IgD-negative memory B cell (primary cell): ENCODE data around the gene LAGE3. TPM values are rescaled to one million over a fixed set of nuclear protein-coding genes. Genes with fewer than 3 reads are reported as not detected.

ENCODE experiments used
- H3K27ac Mint-ChIP-seq, 3 donors: one replicate each; pipeline ENCODE4 v1.8.0; 2020 to 2022; ENCODE audit warnings: mild to moderate bottlenecking in 3 of 3, mixed read lengths in 3 of 3, moderate library complexity in 1 of 3
- H3K27me3 Mint-ChIP-seq: one replicate; pipeline ENCODE4 v1.8.0; 2021; ENCODE audit warnings: mixed read lengths
- H3K36me3 Mint-ChIP-seq: one replicate; pipeline ENCODE4 v1.8.0; 2020; ENCODE audit warnings: mild to moderate bottlenecking, mixed read lengths
- H3K4me1 Mint-ChIP-seq, 3 donors: one replicate each; pipeline ENCODE4 v1.8.0; 2020 to 2022; ENCODE audit warnings: mixed read lengths in 3 of 3, mild to moderate bottlenecking in 1 of 3
- H3K4me3 Mint-ChIP-seq, 4 donors: one replicate each; pipeline ENCODE4 v1.8.0; 2020 to 2022; ENCODE audit warnings: mild to moderate bottlenecking in 4 of 4, mixed read lengths in 4 of 4, moderate library complexity in 3 of 4
- H3K9me3 Mint-ChIP-seq, 3 donors: one replicate each; pipeline ENCODE4 v1.8.0; 2020 to 2021; ENCODE audit warnings: mixed read lengths in 3 of 3, mild to moderate bottlenecking in 1 of 3
- polyA plus RNA-seq: library from polyadenylated mRNA; unstranded; fragments of 300-500 nt; fragmentation: Illumina TruSeq; gene quantifications from one replicate; pipeline ENCODE4 v1.2.3, GENCODE V29; 2021

LAGE3 gene
- polyA plus RNA-seq, 1 donor from 2014 or later, result 51.7 TPM

- H3K36me3 Mint-ChIP-seq, result peaks cover 3% of the 10 kb centered on the region
- no peaks in the 10 kb centered on the region for H3K27me3 Mint-ChIP-seq
- no peak overlapping the region for H3K4me3 Mint-ChIP-seq
- H3K4me1 Mint-ChIP-seq, result peaks cover 7 to 17% (median 16%) of the 10 kb centered on the region in 3 donors
- no peak overlapping the region for H3K27ac Mint-ChIP-seq
- peaks cover 0 to 2% (median 0%) of the 10 kb centered on the region in 3 donors for H3K9me3 Mint-ChIP-seq
Measured at GRCh38 chrX:154431341-154431740, 47.7 kb downstream of the LAGE3 start.

- Mint-ChIP-seq H3K27ac (peak overlapping the region in 2 of 3 donors; percentile 71 to 73), H3K4me1 (peaks cover 7 to 16% (median 14%) of the 10 kb centered on the region in 3 donors), H3K9me3 (peaks cover 0 to 2% (median 0%) of the 10 kb centered on the region in 3 donors), H3K27me3 (no peaks in the 10 kb centered on the region), H3K4me3 (peak overlapping the region in 2 of 4 donors; percentile 2 to 48), H3K36me3 (peaks cover 3% of the 10 kb centered on the region)
Measured at GRCh38 chrX:154430916-154431315, 48.2 kb downstream of the LAGE3 start.

GRCh38 chrX:154430479-154430878 is 48.6 kb downstream of the LAGE3 start:
- H3K36me3 Mint-ChIP-seq, result peaks cover 3% of the 10 kb centered on the region
- H3K27ac Mint-ChIP-seq, result peak overlapping the region in 2 of 3 donors; percentile 71 to 73
- peaks cover 0 to 2% (median 0%) of the 10 kb centered on the region in 3 donors for H3K9me3 Mint-ChIP-seq
- H3K4me1 Mint-ChIP-seq, result peaks cover 7 to 16% (median 14%) of the 10 kb centered on the region in 3 donors
- no peaks in the 10 kb centered on the region for H3K27me3 Mint-ChIP-seq
- H3K4me3 Mint-ChIP-seq, result peak overlapping the region in 1 of 4 donors; percentile 48

GRCh38 chrX:154429711-154430110 is 49.4 kb downstream of the LAGE3 start:
- peak overlapping the region; percentile 84 to 94 (median 90) for H3K4me3 Mint-ChIP-seq
- peaks cover 3% of the 10 kb centered on the region for H3K36me3 Mint-ChIP-seq
- peak overlapping the region in 1 of 3 donors; percentile 90 for H3K27ac Mint-ChIP-seq
- peaks cover 0 to 2% (median 0%) of the 10 kb centered on the region in 3 donors for H3K9me3 Mint-ChIP-seq
- peaks cover 7 to 16% (median 14%) of the 10 kb centered on the region in 3 donors for H3K4me1 Mint-ChIP-seq
- no peaks in the 10 kb centered on the region for H3K27me3 Mint-ChIP-seq

GRCh38 chrX:154428176-154429171 is 50.6 kb downstream of the LAGE3 start, which contains the start of gene ATP6AP1:
Gene ATP6AP1, plus strand, starts transcription at chrX:154428677. Its CDS starts 16 bp downstream, at chrX:154428693.
- peak within 1 kb of the TSS; percentile 50 to 93 (median 91) for H3K27ac Mint-ChIP-seq
- H3K27me3 Mint-ChIP-seq, result no peaks in the 10 kb centered on the region
- H3K4me1 Mint-ChIP-seq, result peaks cover 7 to 16% (median 14%) of the 10 kb centered on the region in 3 donors

More at GRCh38 chrX:154428176-154429171, 50.6 kb downstream of the LAGE3 start, which contains the start of gene ATP6AP1:
- Mint-ChIP-seq H3K4me3 (peak within 1 kb of the TSS; percentile 84 to 94 (median 90)), H3K36me3 (peaks cover 2% of the 10 kb centered on the region), H3K9me3 (peaks cover 0 to 2% (median 0%) of the 10 kb centered on the region in 3 donors)

Other genes starting within 250 kb of the LAGE3 start
- gene OPN1MW3, start 221.7 kb downstream of the LAGE3 start, polyA plus RNA-seq, result not detected
- not detected for gene TEX28, start 184.2 kb downstream of the LAGE3 start, polyA plus RNA-seq
- 5.5 TPM for gene TKTL1, start 183.5 kb downstream of the LAGE3 start, polyA plus RNA-seq
- gene FLNA, start 104.6 kb downstream of the LAGE3 start, polyA plus RNA-seq, result 396 TPM
- gene EMD, start 100.0 kb downstream of the LAGE3 start, polyA plus RNA-seq, result 32.4 TPM
- gene RPL10, start 80.9 kb downstream of the LAGE3 start, polyA plus RNA-seq, result 5,716 TPM
- gene DNASE1L1, start 70.0 kb downstream of the LAGE3 start, polyA plus RNA-seq, result 29.4 TPM
- 51.3 TPM for gene TAFAZZIN, start 67.7 kb downstream of the LAGE3 start, polyA plus RNA-seq
- gene ATP6AP1, start 50.6 kb downstream of the LAGE3 start, polyA plus RNA-seq, result 93.9 TPM
- 38.1 TPM for gene GDI1, start 42.1 kb downstream of the LAGE3 start, polyA plus RNA-seq
- 31.3 TPM for gene FAM50A, start 35.1 kb downstream of the LAGE3 start, polyA plus RNA-seq
- gene PLXNA3, start 21.0 kb downstream of the LAGE3 start, polyA plus RNA-seq, result 2.7 TPM
- 41.4 TPM for gene UBL4A, start 7.3 kb upstream of the LAGE3 start, polyA plus RNA-seq
- gene SLC10A3, start 11.3 kb upstream of the LAGE3 start, polyA plus RNA-seq, result 54.9 TPM
- 23.6 TPM for gene FAM3A, start 37.0 kb upstream of the LAGE3 start, polyA plus RNA-seq
- gene G6PD, start 67.6 kb upstream of the LAGE3 start, polyA plus RNA-seq, result 4.8 TPM
- gene IKBKG, start 68.3 kb upstream of the LAGE3 start, polyA plus RNA-seq, result 37.3 TPM
- not detected for gene CTAG1A, start 105.9 kb upstream of the LAGE3 start, polyA plus RNA-seq
- not detected for gene CTAG1B, start 140.0 kb upstream of the LAGE3 start, polyA plus RNA-seq
- gene CTAG2, start 174.3 kb upstream of the LAGE3 start, polyA plus RNA-seq, result not detected